GM18511 (cell line): ENCODE data around the gene ING2.
"Not testable (repeated sequence)": the region's sequence is repeated elsewhere in the genome, so short reads cannot be mapped to it uniquely, and the experiment has no call there.

Source experiments
- ATAC-seq: cut with Tn5 transposase; IDR thresholded peaks from one replicate; pipeline ENCODE4 v1.9.1; 2021; ENCODE audit warnings: mild to moderate bottlenecking, moderate library complexity; ENCODE audit not compliant: unreplicated experiment

Gene ING2

GRCh38 chr4:183544109-183544508 lies 39.3 kb downstream of the ING2 start:
- no peak for ATAC-seq

DNA sequence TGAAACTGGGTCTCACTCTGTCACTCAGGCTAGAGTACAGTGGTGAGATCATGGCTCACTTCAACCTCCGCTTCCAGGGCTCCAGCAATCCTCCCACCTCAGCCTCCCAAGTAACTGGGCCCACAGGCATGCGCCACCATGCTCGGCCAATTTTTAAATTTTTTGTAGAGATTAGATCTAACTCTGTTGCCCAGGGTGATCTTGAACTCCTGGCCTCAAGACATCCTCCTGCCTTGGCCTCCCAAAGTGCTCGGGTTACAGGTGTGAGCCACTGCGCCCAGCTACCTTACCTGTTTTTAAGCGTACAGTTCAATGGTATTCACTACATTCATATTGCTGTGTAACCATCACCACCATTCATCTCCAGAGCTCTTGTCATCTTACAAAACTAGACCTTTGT lies 41.5 kb downstream of the ING2 start:
- no peak for ATAC-seq

DNA sequence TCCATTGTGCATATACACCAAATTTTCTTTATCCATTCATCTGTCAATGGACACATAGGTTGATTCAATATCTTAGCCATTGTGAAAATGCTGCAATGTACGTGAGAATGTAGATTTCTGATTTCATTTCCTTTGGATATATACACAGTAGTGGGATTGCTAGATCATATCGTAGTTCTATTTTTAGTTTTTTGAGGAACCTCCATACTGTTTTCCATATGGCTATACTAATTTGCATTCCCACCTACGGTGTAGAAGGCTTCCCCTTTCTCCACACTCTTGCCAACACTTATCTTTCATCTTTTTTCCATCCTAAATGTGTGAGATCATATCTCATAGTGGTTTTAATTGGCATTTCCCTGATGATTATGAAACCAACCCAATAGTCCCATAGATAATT lies 43.4 kb downstream of the ING2 start:
- no peak for ATAC-seq

GRCh38 chr4:183550345-183551093 lies 45.7 kb downstream of the ING2 start:
- no peak for ATAC-seq

- no peak for ATAC-seq
Measured at GRCh38 chr4:183552274-183553146, 47.7 kb downstream of the ING2 start.

- ATAC-seq: not testable (repeated sequence)
Measured at GRCh38 chr4:183553147-183553478, 48.3 kb downstream of the ING2 start.

GRCh38 chr4:183553601-183554345 lies 48.9 kb downstream of the ING2 start:
- no peak for ATAC-seq

- ATAC-seq: no peak
Measured at GRCh38 chr4:183554346-183554686, 49.5 kb downstream of the ING2 start.

- ATAC-seq: no peak
Measured at GRCh38 chr4:183554878-183555585, 50.2 kb downstream of the ING2 start.

DNA sequence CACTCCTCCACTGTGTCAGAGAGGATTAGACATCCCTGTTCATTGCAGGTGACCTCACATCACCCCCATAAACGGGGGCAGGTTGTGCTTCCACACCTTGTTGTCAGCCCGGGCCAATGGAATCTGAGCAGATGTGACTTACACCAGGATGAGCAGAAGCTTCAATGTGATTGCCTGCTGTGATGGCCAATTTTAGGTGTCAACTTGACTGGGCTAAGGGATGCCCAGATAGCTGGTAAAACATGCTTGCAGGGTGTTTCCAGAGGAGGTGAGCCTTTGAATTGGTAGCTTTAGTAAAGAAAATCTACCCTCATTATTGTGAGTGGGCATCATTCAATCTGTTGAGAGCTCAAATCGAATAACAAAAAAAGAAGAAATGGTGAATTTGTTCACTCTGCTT lies 52.1 kb downstream of the ING2 start:
- no peak for ATAC-seq

DNA sequence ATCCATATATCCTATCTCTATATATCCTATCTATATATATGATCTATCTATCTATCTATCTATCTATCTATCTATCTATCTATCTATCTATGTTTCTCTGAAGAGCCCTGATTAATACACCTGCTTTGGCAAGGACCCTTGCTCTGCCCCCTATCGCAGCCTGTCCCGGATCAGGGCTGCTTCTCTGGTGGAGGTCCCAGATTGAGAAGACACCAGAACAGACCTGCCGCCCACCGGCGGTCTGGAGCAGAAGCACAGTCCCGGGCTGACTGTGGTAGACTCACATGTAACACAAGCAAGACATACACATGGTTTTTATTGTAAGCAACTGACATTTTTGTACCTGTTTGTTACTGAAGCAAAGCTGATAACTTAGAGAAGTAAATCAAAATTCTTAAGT lies 52.8 kb downstream of the ING2 start:
- no peak for ATAC-seq

DNA sequence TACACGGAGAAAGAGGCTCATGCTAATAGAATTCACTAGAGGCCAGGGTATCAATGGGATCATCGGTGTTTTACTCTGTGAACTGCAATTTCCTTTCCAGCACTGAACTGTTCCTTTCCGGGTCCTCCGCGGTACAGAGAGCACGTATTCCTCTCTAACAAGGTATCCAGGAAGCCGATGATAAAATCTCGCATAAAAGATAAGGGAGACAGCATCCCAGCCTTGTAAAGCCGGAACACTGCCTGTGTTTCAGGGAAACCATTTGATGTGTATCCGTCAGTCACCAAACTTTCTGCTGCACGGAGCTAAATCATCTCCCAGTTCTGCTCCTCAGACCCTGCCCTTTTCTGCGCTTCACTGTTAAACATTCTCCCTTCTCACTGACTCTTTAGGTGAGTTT lies 54.0 kb downstream of the ING2 start:
- no peak for ATAC-seq

GRCh38 chr4:183561905-183562304 lies 57.0 kb downstream of the ING2 start:
- no peak for ATAC-seq
